Dermis blood vessel endothelial cell (primary cell): ENCODE data around the gene RPL14. TPM values are rescaled to one million over a fixed set of nuclear protein-coding genes. Genes with fewer than 3 reads are reported as not detected.

Source experiments
- total RNA-seq: library from RNA; depleted of rRNA; stranded (reverse); fragments of >200 nt; gene quantifications from 2 replicates; pipeline ENCODE4 v1.2.3, GENCODE V29; 2014

The RPL14 gene
- total RNA-seq, 1 donor from 2014 or later = 370 TPM

Other genes starting within 250 kb of the RPL14 start
- gene EIF1B, start 147.6 kb upstream of the RPL14 start, total RNA-seq = 19.3 and 19.7 TPM in 2 replicates
- under 0.01 and 0.09 TPM in 2 replicates for gene ENTPD3, start 70.2 kb upstream of the RPL14 start, total RNA-seq
- gene ZNF619, start 19.8 kb downstream of the RPL14 start, total RNA-seq = 6.8 and 9.5 TPM in 2 replicates
- gene ZNF620, start 48.7 kb downstream of the RPL14 start, total RNA-seq = 7.4 and 9.7 TPM in 2 replicates
- gene ZNF621, start 67.6 kb downstream of the RPL14 start, total RNA-seq = 11.9 and 13.7 TPM in 2 replicates